ENCODE data around the gene SPATA6. TPM values are rescaled to one million over a fixed set of nuclear protein-coding genes. Genes with fewer than 3 reads are reported as not detected.

SPATA6 gene
- total and polyA plus RNA-seq, 2 of the 8 experiments (the other 6 are each of a cell fraction or from before 2014, with no cell fraction given) = 2.4 to 17.2 TPM

- TF ChIP-seq, protein P1, sequence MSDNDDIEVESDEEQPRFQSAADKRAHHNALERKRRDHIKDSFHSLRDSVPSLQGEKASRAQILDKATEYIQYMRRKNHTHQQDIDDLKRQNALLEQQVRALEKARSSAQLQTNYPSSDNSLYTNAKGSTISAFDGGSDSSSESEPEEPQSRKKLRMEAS (IDR thresholded peaks at IDR 0.05) = no peak
- no peak for TF ChIP-seq RXRA (IDR thresholded peaks at IDR 0.05; ENCODE audit: insufficient read depth, low read depth, low read length)
- TF ChIP-seq, protein P2, sequence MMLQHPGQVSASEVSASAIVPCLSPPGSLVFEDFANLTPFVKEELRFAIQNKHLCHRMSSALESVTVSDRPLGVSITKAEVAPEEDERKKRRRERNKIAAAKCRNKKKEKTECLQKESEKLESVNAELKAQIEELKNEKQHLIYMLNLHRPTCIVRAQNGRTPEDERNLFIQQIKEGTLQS (IDR thresholded peaks at IDR 0.05; ENCODE audit: insufficient read depth, low read depth, low read length) = no peak
- TF ChIP-seq KDM5A (IDR thresholded peaks at IDR 0.05; ENCODE audit: low read length) = no peak
- no peak for TF ChIP-seq CTCF (IDR thresholded peaks at IDR 0.05; ENCODE audit: control extremely low read depth in 1 of 3, insufficient read depth in 1 of 3, low read depth in 1 of 3, low read length in 3 of 3)
Observed at GRCh38 chr1:48472638-48473037, 634 bp upstream of the SPATA6 start (continued).

All from H1 (cell line).